MM.1S (cell line): ENCODE results near the gene TTC6.

ENCODE experiments used
- CTCF ChIP-seq: fragments of 300-600 bp; sonication (generic); IDR thresholded peaks from 2 replicates; pipeline ENCODE4 v1.5.1; 2016; ENCODE audit warnings: antibody characterized with exemption, low read length, mixed read lengths
- EZH2phosphoT487 ChIP-seq: fragments of 300-600 bp; sonication (generic); IDR thresholded peaks from 2 replicates; pipeline ENCODE4 v1.6.1; 2018; ENCODE audit warnings: antibody characterized with exemption, low read length

- TF ChIP-seq CTCF = no peak
- no peak for TF ChIP-seq EZH2phosphoT487
Measured at GRCh38 chr14:37569729-37570128, 25.7 kb upstream of the TTC6 start.
